ENCODE measurements around the gene SH2D6. TPM values are rescaled to one million over a fixed set of nuclear protein-coding genes. Genes with fewer than 3 reads are reported as not detected.
A peak's percentile ranks its signal among the peaks of the same experiment; 100 is the strongest.

The SH2D6 gene
- polyA plus RNA-seq, 3 donors: not detected

DNA sequence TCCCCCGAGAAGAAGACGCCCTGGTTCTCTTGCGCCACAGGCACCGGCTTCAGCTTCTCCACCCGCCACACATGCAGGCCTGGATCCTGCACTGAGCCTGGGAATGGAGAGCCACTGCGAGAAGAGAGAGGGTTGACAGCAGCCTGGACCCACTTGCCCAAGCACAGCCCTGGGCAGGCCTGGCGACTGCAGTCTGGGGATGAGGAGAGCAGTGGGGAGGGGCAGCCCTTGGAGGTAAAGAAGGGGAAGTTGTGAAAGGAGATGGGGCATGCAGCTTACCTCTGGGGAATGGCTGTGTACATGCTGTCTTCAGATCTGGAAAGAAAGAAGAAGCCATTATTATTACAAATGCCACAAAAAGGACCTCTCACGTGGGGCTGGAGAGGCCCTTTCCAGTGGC is 16.7 kb upstream of the SH2D6 start:
- peak overlapping the region; percentile 22 for H3K4me2 ChIP-seq (replicated peaks; ENCODE audit: extremely low read depth, low read length, poor library complexity, severe bottlenecking)
- peaks cover 47 to 54% of the 10 kb centered on the region in 2 donors for H3K36me3 ChIP-seq (replicated peaks in 1 of 2; ENCODE audit: control insufficient read depth in 1 of 2, insufficient read depth in 2 of 2, low read length in 2 of 2)
- Mint-ChIP-seq H3K4me1 (peaks cover 36% of the 10 kb centered on the region), H3K27ac (peak overlapping the region; percentile 54 to 88 (median 83)), H3K27me3 (ENCODE audit: low read depth in 3 of 3) (no peaks in the 10 kb centered on the region), H3K4me3 (no peak overlapping the region), H3K36me3 (peaks cover 56 to 60% of the 10 kb centered on the region in 2 donors), H3K9me3 (peaks cover 0 to 10% (median 2%) of the 10 kb centered on the region in 7 donors)
- H3K4me3 ChIP-seq (replicated peaks in 1 of 3; ENCODE audit: low read depth in 2 of 3, low read length in 3 of 3): no peak overlapping the region
- intact Hi-C loops (cut with micrococcal nuclease): loop anchor here in 1 of 2 donors (5.0 to 10.0 kb wide), 2 partner anchors 77 to 150 kb away; partner anchors contain the start of gene TGOLN2
- no peak overlapping the region for H3K9ac ChIP-seq (ENCODE audit: insufficient read depth, low read length, poor library complexity, severe bottlenecking)
- H3K4me1 ChIP-seq (ENCODE audit: control insufficient read depth in 1 of 2, insufficient read depth in 2 of 2, low read length in 2 of 2): peaks cover 32 to 43% of the 10 kb centered on the region in 2 donors
- peaks cover 74% of the 10 kb centered on the region for H3K79me2 ChIP-seq (ENCODE audit: insufficient read depth, low read length)
- H3K27ac ChIP-seq (ENCODE audit: low read depth in 1 of 2, low read length in 2 of 2): peak overlapping the region; percentile 33 to 68
- peaks cover 0 to 2% of the 10 kb centered on the region in 2 donors for H3K9me3 ChIP-seq (replicated peaks in 1 of 2; ENCODE audit: control insufficient read depth in 1 of 2, insufficient read depth in 1 of 2, low read length in 2 of 2)
- no peak overlapping the region for H2AFZ ChIP-seq (ENCODE audit: insufficient read depth, low read depth, low read length, poor library complexity, severe bottlenecking)
- DNase-seq: peak; percentile 34 to 49 (median 42)
- TF ChIP-seq, protein P1, sequence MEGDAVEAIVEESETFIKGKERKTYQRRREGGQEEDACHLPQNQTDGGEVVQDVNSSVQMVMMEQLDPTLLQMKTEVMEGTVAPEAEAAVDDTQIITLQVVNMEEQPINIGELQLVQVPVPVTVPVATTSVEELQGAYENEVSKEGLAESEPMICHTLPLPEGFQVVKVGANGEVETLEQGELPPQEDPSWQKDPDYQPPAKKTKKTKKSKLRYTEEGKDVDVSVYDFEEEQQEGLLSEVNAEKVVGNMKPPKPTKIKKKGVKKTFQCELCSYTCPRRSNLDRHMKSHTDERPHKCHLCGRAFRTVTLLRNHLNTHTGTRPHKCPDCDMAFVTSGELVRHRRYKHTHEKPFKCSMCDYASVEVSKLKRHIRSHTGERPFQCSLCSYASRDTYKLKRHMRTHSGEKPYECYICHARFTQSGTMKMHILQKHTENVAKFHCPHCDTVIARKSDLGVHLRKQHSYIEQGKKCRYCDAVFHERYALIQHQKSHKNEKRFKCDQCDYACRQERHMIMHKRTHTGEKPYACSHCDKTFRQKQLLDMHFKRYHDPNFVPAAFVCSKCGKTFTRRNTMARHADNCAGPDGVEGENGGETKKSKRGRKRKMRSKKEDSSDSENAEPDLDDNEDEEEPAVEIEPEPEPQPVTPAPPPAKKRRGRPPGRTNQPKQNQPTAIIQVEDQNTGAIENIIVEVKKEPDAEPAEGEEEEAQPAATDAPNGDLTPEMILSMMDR (IDR thresholded peaks at IDR 0.05): no peak
- peaks cover 31% of the 10 kb centered on the region for H4K20me1 ChIP-seq (ENCODE audit: insufficient read depth, low read length)
- H3K27me3 ChIP-seq (ENCODE audit: control insufficient read depth in 2 of 2, insufficient read depth in 2 of 2, low read length in 2 of 2): no peaks in the 10 kb centered on the region
- WGBS (ENCODE audit: insufficient coverage): 32% methylated on average over 7 of the region's 8 CpGs

DNA sequence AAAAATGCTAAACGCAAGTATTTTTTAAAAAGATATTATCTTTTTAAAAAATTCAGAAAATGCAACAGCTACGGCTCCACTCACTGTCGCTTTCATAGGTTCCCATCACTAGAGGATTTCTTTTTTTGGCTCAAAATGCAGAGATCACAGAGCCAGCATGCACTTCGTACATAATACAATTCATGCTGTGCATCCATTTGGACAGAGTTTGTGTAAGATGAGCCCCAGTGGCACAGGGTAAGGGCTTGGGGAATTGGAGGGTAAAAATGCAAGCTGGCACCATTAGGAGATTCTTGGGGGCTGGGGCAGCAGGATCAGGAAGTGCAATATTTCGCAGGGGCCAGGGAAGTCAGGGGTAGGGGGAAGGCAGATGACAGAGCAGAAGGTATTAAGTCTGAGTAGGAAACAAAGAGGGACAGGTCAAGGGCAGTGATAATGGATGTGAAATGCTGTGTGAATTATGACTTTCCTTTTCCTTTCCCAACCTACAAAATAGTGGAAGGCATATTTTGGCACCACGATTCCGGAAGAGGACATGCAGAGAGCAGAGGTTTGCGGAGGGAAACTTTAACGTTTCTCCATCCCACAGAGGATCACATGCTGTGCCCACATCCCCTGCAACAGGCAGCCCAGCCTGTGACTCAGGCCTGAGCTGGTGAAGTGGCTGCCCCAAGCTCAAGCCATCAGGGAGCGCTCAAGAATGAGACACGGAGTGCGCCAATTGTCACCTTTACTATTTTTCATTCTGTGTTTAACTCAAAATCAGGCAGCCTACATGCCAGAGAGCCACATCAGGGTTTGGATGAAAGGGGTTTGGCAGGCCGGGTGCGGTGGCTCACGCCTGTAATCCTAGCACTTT is 13.1 kb upstream of the SH2D6 start:
- H4K20me1 ChIP-seq (ENCODE audit: insufficient read depth, low read length): peaks cover 14% of the 10 kb centered on the region
- H2AFZ ChIP-seq (ENCODE audit: insufficient read depth, low read depth, low read length, poor library complexity, severe bottlenecking): peak overlapping the region; percentile 21
- peaks cover 67 to 79% of the 10 kb centered on the region in 2 donors for H3K4me1 ChIP-seq (ENCODE audit: control insufficient read depth in 1 of 2, insufficient read depth in 2 of 2, low read length in 2 of 2)
- H3K4me1 Mint-ChIP-seq: peaks cover 71% of the 10 kb centered on the region
- DNase-seq: peak; percentile 93 to 97 (median 95)
- peak overlapping the region; percentile 90 for H3K27ac ChIP-seq (ENCODE audit: low read depth in 1 of 2, low read length in 2 of 2)
- intact Hi-C loops (cut with micrococcal nuclease): loop anchor here in 1 of 2 donors (10.0 kb wide), 1 partner anchor 81 kb away; the partner anchor contains the start of gene TGOLN2
- H3K9ac ChIP-seq (ENCODE audit: insufficient read depth, low read length, poor library complexity, severe bottlenecking): peak overlapping the region; percentile 65
- no peaks in the 10 kb centered on the region for H3K27me3 ChIP-seq (ENCODE audit: control insufficient read depth in 2 of 2, insufficient read depth in 2 of 2, low read length in 2 of 2)
- H3K36me3 ChIP-seq (replicated peaks in 1 of 2; ENCODE audit: control insufficient read depth in 1 of 2, insufficient read depth in 2 of 2, low read length in 2 of 2): peaks cover 15 to 18% of the 10 kb centered on the region in 2 donors
- peaks cover 95% of the 10 kb centered on the region for H3K79me2 ChIP-seq (ENCODE audit: insufficient read depth, low read length)
- no peaks in the 10 kb centered on the region for H3K27me3 Mint-ChIP-seq (ENCODE audit: low read depth in 3 of 3)
- H3K36me3 Mint-ChIP-seq: peaks cover 24% of the 10 kb centered on the region in 2 donors
- H3K4me3 Mint-ChIP-seq: peak overlapping the region; percentile 77 to 86
- peaks cover 0 to 10% (median 2%) of the 10 kb centered on the region in 7 donors for H3K9me3 Mint-ChIP-seq
- TF ChIP-seq, protein P1 (IDR thresholded peaks at IDR 0.05): no peak
- H3K4me3 ChIP-seq (replicated peaks in 1 of 3; ENCODE audit: low read depth in 2 of 3, low read length in 3 of 3): peak overlapping the region; percentile 22 to 89 (median 42)
- H3K9me3 ChIP-seq (replicated peaks in 1 of 2; ENCODE audit: control insufficient read depth in 1 of 2, insufficient read depth in 1 of 2, low read length in 2 of 2): peaks cover 0 to 2% of the 10 kb centered on the region in 2 donors
- peak overlapping the region; percentile 93 to 99 (median 96) for H3K27ac Mint-ChIP-seq
- 7% methylated on average over 5 of the region's 15 CpGs for WGBS (ENCODE audit: insufficient coverage)
- peak overlapping the region; percentile 75 for H3K4me2 ChIP-seq (replicated peaks; ENCODE audit: extremely low read depth, low read length, poor library complexity, severe bottlenecking)

All from CD14-positive monocyte (primary cell).